HFF-Myc (cell line): Measurements from ENCODE around the gene FNDC1.

Experiments used
- DNase-seq: peaks from one replicate; pipeline ENCODE4 v3.0.0-alpha.2; 2011; ENCODE audit warnings: low read depth; ENCODE audit errors: extremely low read depth
- H3K4me3 ChIP-seq: replicated peaks from 2 replicates; pipeline ENCODE4 v1.5.1; 2011; ENCODE audit warnings: low read depth, mild to moderate bottlenecking, control low read depth, low read length
- CTCF ChIP-seq: IDR thresholded peaks from 2 replicates; pipeline ENCODE4 v1.5.1; 2012; ENCODE audit warnings: mild to moderate bottlenecking, low read depth, low read length, control low read depth; ENCODE audit errors: missing control alignments

The FNDC1 gene

GRCh38 chr6:159305804-159306537 is 136.8 kb downstream of the FNDC1 start:
- DNase-seq = no peak
- TF ChIP-seq CTCF = no peak
- H3K4me3 ChIP-seq = no peak overlapping the region

- H3K4me3 ChIP-seq = no peak overlapping the region
- no peak for DNase-seq
- TF ChIP-seq CTCF = no peak
These were observed 138.1 kb downstream of the FNDC1 start for GRCh38 chr6:159307246-159307790.

- TF ChIP-seq CTCF = no peak
- DNase-seq = no peak
These were observed 139.0 kb downstream of the FNDC1 start for GRCh38 chr6:159308198-159308597.

GRCh38 chr6:159309723-159310122 is 140.5 kb downstream of the FNDC1 start:
- no peak overlapping the region for H3K4me3 ChIP-seq
- TF ChIP-seq CTCF = no peak
- DNase-seq = no peak

More at GRCh38 chr6:159308198-159308597, 139.0 kb downstream of the FNDC1 start:
- no peak overlapping the region for H3K4me3 ChIP-seq

- DNase-seq = no peak
- peak; percentile 15 for TF ChIP-seq CTCF
- H3K4me3 ChIP-seq = no peak overlapping the region
These were observed 142.4 kb downstream of the FNDC1 start for GRCh38 chr6:159311618-159312017.

GRCh38 chr6:159312206-159312605 is 143.0 kb downstream of the FNDC1 start:
- TF ChIP-seq CTCF = no peak
- no peak overlapping the region for H3K4me3 ChIP-seq
- no peak for DNase-seq
